Breast epithelium (tissue), 4 donors: ENCODE data around the gene FSTL4. TPM values are rescaled to one million over a fixed set of nuclear protein-coding genes. Genes with fewer than 3 reads are reported as not detected.

ENCODE experiments used
- DNase-seq, 2 donors: peaks; one replicate each; pipeline ENCODE4 v3.0.0-alpha.2; 2019; ENCODE audit warnings: low spot score in 2 of 2
- H3K27ac ChIP-seq, 2 donors: fragments of 200-600 bp; sonication (generic) in 1 of 2; one replicate each; pipeline ENCODE4 v1.5.1; 2016 to 2019; ENCODE audit warnings: mild to moderate bottlenecking in 1 of 2
- H3K27me3 ChIP-seq, 2 donors: fragments of 200-600 bp; sonication (generic) in 1 of 2; one replicate each; pipeline versions ENCODE4 v1.5.1 to v1.6.0; 2017 to 2019; ENCODE audit warnings: control low read depth in 1 of 2, mild to moderate bottlenecking in 1 of 2
- H3K36me3 ChIP-seq: fragments of 200-600 bp; one replicate; pipeline ENCODE4 v1.5.1; 2019
- H3K4me1 ChIP-seq, 2 donors: fragments of 200-600 bp; sonication (generic); one replicate each; pipeline ENCODE4 v1.5.1; 2016 to 2019; ENCODE audit warnings: control low read depth in 1 of 2
- H3K4me3 ChIP-seq, 3 donors: fragments of 200-600 bp; sonication (generic); 1 replicate in 2 of 3; 2 replicates in 1 of 3; pipeline ENCODE4 v1.5.1; 2016 to 2019; ENCODE audit warnings: mild to moderate bottlenecking in 3 of 3, moderate library complexity in 2 of 3
- H3K9me3 ChIP-seq, 2 donors: fragments of 200-600 bp; sonication (generic) in 1 of 2; one replicate each; pipeline ENCODE4 v1.5.1; 2016 to 2019; ENCODE audit warnings: control low read depth in 1 of 2
- POLR2A ChIP-seq: fragments of 450-650 bp; IDR thresholded peaks from one replicate; pipeline ENCODE4 v1.6.1; 2016; ENCODE audit warnings: antibody characterized with exemption, mild to moderate bottlenecking, moderate library complexity
- POLR2AphosphoS5 ChIP-seq, 3 donors: sonication (generic); formaldehyde crosslinking; IDR thresholded peaks; one replicate each; pipeline ENCODE4 v1.6.1; 2017; ENCODE audit warnings: antibody characterized with exemption in 3 of 3
- intact Hi-C: fragments of 100-400 bp; cut with DNase I; formaldehyde crosslinking; loops from one replicate; pipeline ENCODE4 v1.15.1; 2023; ENCODE audit warnings: low total_unique reads
- total RNA-seq, 3 donors: library from RNA; depleted of rRNA; stranded (reverse); fragments of >200 nt; gene quantifications; one replicate each; pipeline ENCODE4 v1.1.0, GENCODE V29; 2016
- TF ChIP-seq, protein P1 (sequence below), 3 donors: fragments of 450-650 bp; IDR thresholded peaks; one replicate each; pipeline ENCODE4 v1.5.1; 2016 to 2017; ENCODE audit warnings: antibody characterized with exemption in 3 of 3, mild to moderate bottlenecking in 3 of 3, moderate library complexity in 3 of 3

Gene FSTL4
- total RNA-seq, 3 donors from 2014 or later, result 0.16 to 0.98 (median 0.88) TPM

DNA sequence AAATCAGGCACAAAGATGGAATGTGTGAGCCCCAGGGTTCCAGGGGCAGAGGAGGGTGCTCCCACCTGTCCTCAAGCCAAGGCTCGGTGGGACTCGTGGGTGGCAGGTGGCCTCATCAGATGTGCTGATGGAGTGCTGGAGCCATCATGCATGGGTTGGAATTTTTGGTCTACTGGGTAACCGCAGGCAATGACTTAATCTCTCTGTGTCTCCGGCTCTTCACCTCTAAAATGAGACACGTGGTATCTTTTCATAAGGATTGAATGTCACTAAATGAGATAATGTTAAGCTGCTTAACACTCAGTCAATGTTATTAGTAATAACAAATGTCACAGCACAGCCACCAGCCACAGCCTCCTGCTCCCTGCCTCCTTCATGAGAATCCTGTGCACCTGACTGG lies 315.0 kb downstream of the FSTL4 start:
- no peaks in the 10 kb centered on the region for H3K9me3 ChIP-seq
- intact Hi-C loops, result no loop called here
- no peak for DNase-seq
- no peak overlapping the region for H3K27ac ChIP-seq
- no peaks in the 10 kb centered on the region for H3K4me1 ChIP-seq
- TF ChIP-seq POLR2A (no peak), POLR2AphosphoS5 (IDR thresholded peaks at IDR 0.05) (no peak)
- TF ChIP-seq, protein P1, sequence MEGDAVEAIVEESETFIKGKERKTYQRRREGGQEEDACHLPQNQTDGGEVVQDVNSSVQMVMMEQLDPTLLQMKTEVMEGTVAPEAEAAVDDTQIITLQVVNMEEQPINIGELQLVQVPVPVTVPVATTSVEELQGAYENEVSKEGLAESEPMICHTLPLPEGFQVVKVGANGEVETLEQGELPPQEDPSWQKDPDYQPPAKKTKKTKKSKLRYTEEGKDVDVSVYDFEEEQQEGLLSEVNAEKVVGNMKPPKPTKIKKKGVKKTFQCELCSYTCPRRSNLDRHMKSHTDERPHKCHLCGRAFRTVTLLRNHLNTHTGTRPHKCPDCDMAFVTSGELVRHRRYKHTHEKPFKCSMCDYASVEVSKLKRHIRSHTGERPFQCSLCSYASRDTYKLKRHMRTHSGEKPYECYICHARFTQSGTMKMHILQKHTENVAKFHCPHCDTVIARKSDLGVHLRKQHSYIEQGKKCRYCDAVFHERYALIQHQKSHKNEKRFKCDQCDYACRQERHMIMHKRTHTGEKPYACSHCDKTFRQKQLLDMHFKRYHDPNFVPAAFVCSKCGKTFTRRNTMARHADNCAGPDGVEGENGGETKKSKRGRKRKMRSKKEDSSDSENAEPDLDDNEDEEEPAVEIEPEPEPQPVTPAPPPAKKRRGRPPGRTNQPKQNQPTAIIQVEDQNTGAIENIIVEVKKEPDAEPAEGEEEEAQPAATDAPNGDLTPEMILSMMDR (IDR thresholded peaks at IDR 0.05), result no peak
- no peaks in the 10 kb centered on the region for H3K27me3 ChIP-seq
- no peak overlapping the region for H3K4me3 ChIP-seq
- H3K36me3 ChIP-seq, result no peaks in the 10 kb centered on the region

DNA sequence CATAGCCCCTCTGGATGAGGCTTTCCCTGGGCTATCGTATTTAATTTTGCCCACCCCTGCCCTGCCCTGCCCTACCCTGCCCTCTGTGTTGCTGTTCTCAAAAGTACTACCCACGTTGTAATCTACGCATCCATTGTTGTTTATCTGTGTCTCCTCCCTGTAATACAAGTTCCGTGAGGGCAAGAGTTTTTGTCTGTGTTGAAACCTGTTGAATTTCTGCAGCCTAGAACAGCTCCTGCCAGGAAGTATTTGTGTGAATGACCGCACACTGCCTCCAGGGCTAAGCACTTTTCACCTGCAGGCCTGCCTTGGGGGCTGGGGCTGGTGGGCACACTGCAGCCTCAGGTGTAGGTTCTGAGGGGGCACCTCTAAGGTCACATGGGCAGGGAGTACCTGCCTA lies 315.7 kb downstream of the FSTL4 start:
- Histone ChIP-seq H3K27me3 (no peaks in the 10 kb centered on the region), H3K9me3 (no peaks in the 10 kb centered on the region), H3K27ac (no peak overlapping the region), H3K4me1 (no peaks in the 10 kb centered on the region), H3K4me3 (no peak overlapping the region), H3K36me3 (no peaks in the 10 kb centered on the region)
- intact Hi-C loops, result no loop called here
- DNase-seq, result no peak
- no peak for TF ChIP-seq POLR2A
- TF ChIP-seq, protein P1 (IDR thresholded peaks at IDR 0.05), result no peak
- no peak for TF ChIP-seq POLR2AphosphoS5 (IDR thresholded peaks at IDR 0.05)

DNA sequence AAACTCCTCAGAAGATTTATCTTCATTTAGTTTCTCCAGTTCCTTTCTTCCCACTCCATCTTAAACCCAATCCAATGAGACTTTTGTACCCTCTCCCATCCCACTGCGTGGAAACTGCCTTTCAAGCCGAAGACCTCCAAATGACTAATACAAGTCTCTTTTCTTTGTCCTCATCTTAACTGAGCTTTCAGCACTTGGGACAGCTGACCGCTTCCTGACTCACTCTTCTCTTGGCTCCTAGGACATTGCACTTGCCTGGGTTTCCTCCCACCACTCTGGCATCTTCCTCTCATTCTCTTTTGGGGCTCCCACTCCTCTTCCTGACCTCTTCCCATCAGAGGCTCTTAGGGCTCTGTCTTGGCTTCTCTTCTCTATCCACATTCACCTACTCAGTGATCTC lies 316.8 kb downstream of the FSTL4 start:
- Histone ChIP-seq H3K4me1 (no peaks in the 10 kb centered on the region), H3K27me3 (no peaks in the 10 kb centered on the region), H3K9me3 (no peaks in the 10 kb centered on the region), H3K36me3 (no peaks in the 10 kb centered on the region), H3K27ac (no peak overlapping the region), H3K4me3 (no peak overlapping the region)
- intact Hi-C loops, result no loop called here
- TF ChIP-seq POLR2AphosphoS5 (IDR thresholded peaks at IDR 0.05) (no peak), POLR2A (no peak)
- TF ChIP-seq, protein P1 (IDR thresholded peaks at IDR 0.05), result no peak
- DNase-seq, result no peak

DNA sequence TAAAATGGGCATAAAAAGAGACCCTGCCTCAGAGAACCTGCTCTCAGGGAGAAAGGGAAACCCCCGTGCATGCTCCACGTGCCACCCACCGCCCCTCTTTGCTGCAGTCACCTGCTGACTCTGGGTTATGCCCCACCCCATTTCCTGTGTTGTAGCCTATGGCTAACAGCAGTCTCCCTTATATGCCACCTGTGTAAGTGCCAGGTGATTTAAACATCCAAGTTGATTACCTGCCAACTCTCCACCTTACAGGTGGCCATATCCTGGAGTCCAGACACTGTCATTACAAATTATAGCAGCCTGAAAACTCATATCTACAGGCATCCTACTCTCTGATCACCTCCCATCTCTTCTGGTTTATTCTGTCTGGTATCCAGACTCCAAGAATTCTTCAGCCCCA lies 318.0 kb downstream of the FSTL4 start:
- TF ChIP-seq POLR2A (no peak), POLR2AphosphoS5 (IDR thresholded peaks at IDR 0.05) (no peak)
- TF ChIP-seq, protein P1 (IDR thresholded peaks at IDR 0.05), result no peak
- no peaks in the 10 kb centered on the region for H3K4me1 ChIP-seq
- intact Hi-C loops, result no loop called here
- DNase-seq, result no peak
- no peaks in the 10 kb centered on the region for H3K9me3 ChIP-seq
- no peak overlapping the region for H3K4me3 ChIP-seq
- no peaks in the 10 kb centered on the region for H3K36me3 ChIP-seq
- H3K27me3 ChIP-seq, result no peaks in the 10 kb centered on the region
- H3K27ac ChIP-seq, result no peak overlapping the region

DNA sequence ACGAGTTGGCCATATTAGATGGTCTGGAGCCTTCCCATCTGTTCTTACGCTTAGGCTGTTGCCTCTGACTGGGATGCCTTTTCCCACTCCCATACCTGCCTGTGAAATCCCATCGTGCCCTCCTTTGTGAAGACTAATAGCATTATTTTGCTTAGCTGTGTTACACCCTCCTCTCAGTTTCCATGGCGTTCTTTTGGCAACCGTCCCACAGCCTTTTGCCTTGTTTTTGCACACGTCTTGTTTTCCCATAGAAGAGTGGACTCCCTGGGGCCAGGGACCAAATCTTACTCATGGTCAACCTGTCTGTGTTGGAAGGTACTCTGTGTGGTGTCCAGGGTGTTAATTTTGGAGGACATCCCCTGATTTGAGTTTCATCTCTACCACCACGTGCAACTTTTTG lies 318.4 kb downstream of the FSTL4 start:
- no peaks in the 10 kb centered on the region for H3K9me3 ChIP-seq
- DNase-seq, result no peak
- no peaks in the 10 kb centered on the region for H3K4me1 ChIP-seq
- H3K36me3 ChIP-seq, result no peaks in the 10 kb centered on the region
- H3K27me3 ChIP-seq, result no peaks in the 10 kb centered on the region
- H3K4me3 ChIP-seq, result no peak overlapping the region
- intact Hi-C loops, result no loop called here
- no peak overlapping the region for H3K27ac ChIP-seq
- TF ChIP-seq, protein P1 (IDR thresholded peaks at IDR 0.05), result no peak
- TF ChIP-seq POLR2A (no peak), POLR2AphosphoS5 (IDR thresholded peaks at IDR 0.05) (no peak)
